ENCODE results near the gene HK1.

DNA sequence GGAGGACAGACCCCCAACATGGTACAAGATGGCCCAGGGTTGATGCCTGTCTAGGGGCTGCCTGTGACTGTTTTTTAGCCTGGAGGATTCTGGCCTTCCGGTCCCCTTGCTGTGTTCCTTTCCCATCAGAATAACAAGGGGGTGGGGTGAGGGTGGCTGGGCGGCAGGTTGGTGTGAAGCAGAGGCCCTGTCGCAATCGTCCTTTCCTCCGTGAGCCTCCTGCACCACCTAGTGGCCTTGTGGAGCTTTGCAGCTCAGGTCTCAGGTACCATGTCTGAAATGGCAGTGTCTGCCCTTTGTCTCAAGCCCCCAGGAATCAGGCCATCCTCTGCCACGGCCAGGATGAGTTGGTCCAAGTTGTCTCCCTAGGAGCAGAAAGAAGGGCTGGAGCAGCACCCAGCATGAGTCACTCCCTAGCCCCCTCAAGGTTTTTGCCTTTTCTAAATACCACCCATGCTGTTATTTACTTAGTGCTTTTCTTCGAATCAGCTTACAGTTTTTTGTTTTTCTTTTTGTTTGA lies 114.2 kb downstream of the HK1 start:
- TF ChIP-seq BACH2 (CRISPR knock-in tag; IDR thresholded peaks at IDR 0.05; ENCODE audit: borderline replicate concordance) (no peak), ZFP30 (CRISPR knock-in tag; IDR thresholded peaks at IDR 0.05) (no peak), ZFP3 (CRISPR knock-in tag; IDR thresholded peaks at IDR 0.05) (no peak), GLIS3 (CRISPR knock-in tag; IDR thresholded peaks at IDR 0.05) (no peak), RARB (CRISPR knock-in tag; IDR thresholded peaks at IDR 0.05) (no peak)
- TF ChIP-seq, protein P1, sequence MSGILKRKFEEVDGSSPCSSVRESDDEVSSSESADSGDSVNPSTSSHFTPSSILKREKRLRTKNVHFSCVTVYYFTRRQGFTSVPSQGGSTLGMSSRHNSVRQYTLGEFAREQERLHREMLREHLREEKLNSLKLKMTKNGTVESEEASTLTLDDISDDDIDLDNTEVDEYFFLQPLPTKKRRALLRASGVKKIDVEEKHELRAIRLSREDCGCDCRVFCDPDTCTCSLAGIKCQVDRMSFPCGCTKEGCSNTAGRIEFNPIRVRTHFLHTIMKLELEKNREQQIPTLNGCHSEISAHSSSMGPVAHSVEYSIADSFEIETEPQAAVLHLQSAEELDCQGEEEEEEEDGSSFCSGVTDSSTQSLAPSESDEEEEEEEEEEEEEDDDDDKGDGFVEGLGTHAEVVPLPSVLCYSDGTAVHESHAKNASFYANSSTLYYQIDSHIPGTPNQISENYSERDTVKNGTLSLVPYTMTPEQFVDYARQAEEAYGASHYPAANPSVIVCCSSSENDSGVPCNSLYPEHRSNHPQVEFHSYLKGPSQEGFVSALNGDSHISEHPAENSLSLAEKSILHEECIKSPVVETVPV (CRISPR knock-in tag; IDR thresholded peaks at IDR 0.05): no peak
- TF ChIP-seq, protein P2, sequence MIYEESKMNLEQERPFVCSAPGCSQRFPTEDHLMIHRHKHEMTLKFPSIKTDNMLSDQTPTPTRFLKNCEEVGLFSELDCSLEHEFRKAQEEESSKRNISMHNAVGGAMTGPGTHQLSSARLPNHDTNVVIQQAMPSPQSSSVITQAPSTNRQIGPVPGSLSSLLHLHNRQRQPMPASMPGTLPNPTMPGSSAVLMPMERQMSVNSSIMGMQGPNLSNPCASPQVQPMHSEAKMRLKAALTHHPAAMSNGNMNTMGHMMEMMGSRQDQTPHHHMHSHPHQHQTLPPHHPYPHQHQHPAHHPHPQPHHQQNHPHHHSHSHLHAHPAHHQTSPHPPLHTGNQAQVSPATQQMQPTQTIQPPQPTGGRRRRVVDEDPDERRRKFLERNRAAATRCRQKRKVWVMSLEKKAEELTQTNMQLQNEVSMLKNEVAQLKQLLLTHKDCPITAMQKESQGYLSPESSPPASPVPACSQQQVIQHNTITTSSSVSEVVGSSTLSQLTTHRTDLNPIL (CRISPR knock-in tag; IDR thresholded peaks at IDR 0.05; ENCODE audit: low read depth): no peak
